ENCODE data around the gene CALML5.
"Not testable (repeated sequence)": the region's sequence is repeated elsewhere in the genome, so short reads cannot be mapped to it uniquely, and the experiment has no call there.

GRCh38 chr10:5474642-5475041, 24.7 kb downstream of the CALML5 start:
- TF ChIP-seq CTCF (conservative IDR thresholded peaks at IDR 0.05; ENCODE audit: low read depth, low read length); EZH2 (IDR thresholded peaks at IDR 0.05; ENCODE audit: borderline replicate concordance, low read depth, low read length, poor library complexity, severe bottlenecking): not testable (repeated sequence)

Measured in A673 (cell line).